Measurements from ENCODE around the gene GNB4. TPM values are rescaled to one million over a fixed set of nuclear protein-coding genes. Genes with fewer than 3 reads are reported as not detected.

GNB4 gene
- total and polyA plus RNA-seq, 2 of the 8 experiments (the other 6 are each of a cell fraction or from before 2014, with no cell fraction given): 13.4 to 29.2 TPM

DNA sequence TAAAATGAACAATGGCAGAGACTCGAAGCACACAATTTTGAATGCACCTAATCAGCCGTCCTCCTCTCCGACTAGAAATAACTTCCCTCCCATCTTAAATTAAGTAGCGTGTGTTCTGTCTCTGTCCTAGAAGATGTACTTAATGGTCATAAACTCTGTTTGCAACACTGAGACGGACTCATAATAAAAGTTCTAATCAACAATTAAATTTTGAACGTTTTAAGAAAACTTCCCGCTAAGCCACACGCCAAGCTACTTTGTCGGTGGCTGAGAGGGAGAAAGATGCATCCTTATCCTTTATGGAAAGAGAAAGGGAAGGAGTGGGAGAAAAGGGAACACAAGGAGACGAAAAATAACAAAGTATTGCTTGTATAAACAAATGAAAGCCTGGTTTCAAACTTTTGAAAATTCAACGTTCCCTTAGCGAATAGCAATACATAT, 989 bp downstream of the GNB4 start:
- Histone ChIP-seq H3K9ac (replicated peaks in 1 of 4; ENCODE audit: extremely low read depth in 1 of 4, low read depth in 3 of 4, low read length in 3 of 4) (no peak overlapping the region; a peak in 1 of 7 replicates), H3K79me2 (ENCODE audit: control insufficient read depth in 1 of 2, insufficient read depth in 2 of 2, low read length in 2 of 2) (0 out of 4 replicates have a peak, but pooled peaks cover 0 to 5% of the 10 kb centered on the region in 2 experiments), H3K27me3 (replicated peaks in 1 of 4; ENCODE audit: control insufficient read depth in 3 of 4, extremely low read depth in 1 of 4, insufficient read depth in 3 of 4, low read length in 3 of 4) (peaks cover 0 to 10% (median 0%) of the 10 kb centered on the region in 4 experiments; a peak in 2 of 7 replicates), H2BK12ac (ENCODE audit: low read depth, low read length) (no peak overlapping the region), H3K4me2 (ENCODE audit: insufficient read depth in 1 of 2, low read depth in 2 of 2, low read length in 2 of 2) (peak overlapping the region; percentile 81 to 92), H3K4ac (replicated peaks; ENCODE audit: insufficient read length, low read depth, low read length) (no peak overlapping the region), H3K23me2 (ENCODE audit: low read depth, low read length) (peaks cover 3% of the 10 kb centered on the region; the same call in 1 of the 2 replicates), H3K27ac (ENCODE audit: low read depth, low read length) (no peak overlapping the region), H4K8ac (ENCODE audit: extremely low read depth, insufficient read depth, low read length) (no peak overlapping the region), H3K23ac (ENCODE audit: insufficient read length) (no peak overlapping the region), H3K14ac (ENCODE audit: insufficient read length) (no peak overlapping the region), H3K4me1 (replicated peaks in 1 of 4; ENCODE audit: control insufficient read depth in 3 of 4, insufficient read depth in 4 of 4, low read length in 3 of 4) (peaks cover 2 to 8% (median 4%) of the 10 kb centered on the region in 4 experiments; a peak in 4 of 7 replicates), H4K91ac (replicated peaks; ENCODE audit: insufficient read length, low read length) (no peak overlapping the region), H3K18ac (ENCODE audit: extremely low read depth, low read length) (no peak overlapping the region), H3K79me1 (ENCODE audit: low read depth, low read length) (0 out of 2 replicates have a peak, but pooled peaks cover 2% of the 10 kb centered on the region), H2BK15ac (ENCODE audit: low read length) (no peak overlapping the region), H4K5ac (ENCODE audit: insufficient read length, low read depth, low read length) (no peak overlapping the region), H3K4me3 (ENCODE audit: extremely low read depth in 1 of 4, insufficient read depth in 2 of 4, low read depth in 3 of 4, low read length in 4 of 4) (peak overlapping the region; percentile 45 to 85 (median 80)), H2BK120ac (replicated peaks; ENCODE audit: low read depth, low read length) (no peak overlapping the region), H2BK5ac (ENCODE audit: low read depth, low read length) (no peak overlapping the region), H2AFZ (ENCODE audit: low read length) (no peak overlapping the region), H3K36me3 (ENCODE audit: control insufficient read depth in 2 of 4, insufficient read depth in 4 of 4, low read length in 3 of 4) (no peaks in the 10 kb centered on the region), H3K9me3 (ENCODE audit: insufficient read depth in 2 of 2, low read depth in 1 of 2, low read length in 1 of 2) (no peaks in the 10 kb centered on the region), H2BK20ac (ENCODE audit: low read length) (no peak overlapping the region), H3K56ac (replicated peaks; ENCODE audit: insufficient read length, low read depth, low read length) (no peak overlapping the region), H2AK5ac (ENCODE audit: low read depth, low read length) (no peak overlapping the region), H4K20me1 (replicated peaks in 1 of 2; ENCODE audit: control insufficient read depth in 1 of 2, insufficient read depth in 2 of 2, low read length in 2 of 2) (peaks cover 0 to 4% of the 10 kb centered on the region in 2 experiments)
- DNase-seq (ENCODE audit: low read depth in 1 of 2, low spot score in 2 of 2): no peak
- POLR2A ChIA-PET (ENCODE audit: partially characterized antibody): interaction anchor here (1.3 to 2.2 kb wide), 2 partner anchors 11 to 112 kb away, joined by 3 to 11 read pairs; partner anchors contain the start of gene ACTL6A
- FAIRE-seq: no peak
- 38% methylated on average over 12 of the region's 12 CpGs; no CpG with 5 or more reads in 1 of the 2 experiments for WGBS, 2 experiments (ENCODE audit: extremely low coverage in 1 of 2, insufficient coverage in 1 of 2, insufficient read length in 1 of 2, insufficient replicate concordance in 2 of 2, low coverage in 1 of 2, low lambda C conversion rate in 2 of 2, missing lambda C conversion rate in 1 of 2)
- no peak for TF ChIP-seq KDM1A (IDR thresholded peaks at IDR 0.05; ENCODE audit: borderline replicate concordance, low read length)
- no peak for TF ChIP-seq POLR2AphosphoS5 (IDR thresholded peaks at IDR 0.05; ENCODE audit: low read depth, low read length)
- CTCF ChIA-PET (ENCODE audit: partially characterized antibody): no interaction called here

Measured in H1 (cell line).